GM12872 (cell line): ENCODE measurements around the gene GFPT1.

Source experiments
- CTCF ChIP-seq: IDR thresholded peaks from 3 replicates; pipeline ENCODE4 v1.5.1; 2011; ENCODE audit warnings: low read depth, mild to moderate bottlenecking, low read length, moderate library complexity; ENCODE audit not compliant: insufficient read depth

The GFPT1 gene

GRCh38 chr2:69340101-69340775 is 46.8 kb downstream of the GFPT1 start:
- TF ChIP-seq CTCF = no peak

DNA sequence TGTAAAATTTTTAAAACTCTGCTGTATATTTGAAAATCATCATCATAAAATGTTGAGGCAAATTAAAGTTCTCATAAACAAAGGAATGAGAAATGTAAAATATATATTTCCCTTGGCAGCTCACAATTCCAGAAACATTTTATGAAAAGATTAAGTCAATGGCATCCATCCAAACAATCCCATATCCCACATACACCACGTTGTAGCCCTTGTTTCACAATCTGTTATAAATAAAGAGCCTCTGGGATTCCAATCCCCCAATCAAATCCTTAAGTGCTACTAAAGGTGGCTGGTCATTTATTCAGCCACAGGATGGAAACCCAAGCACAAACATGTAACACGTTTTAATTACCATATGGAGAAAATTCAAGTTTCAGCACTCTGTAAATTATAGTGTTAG is 51.7 kb downstream of the GFPT1 start:
- TF ChIP-seq CTCF = no peak

DNA sequence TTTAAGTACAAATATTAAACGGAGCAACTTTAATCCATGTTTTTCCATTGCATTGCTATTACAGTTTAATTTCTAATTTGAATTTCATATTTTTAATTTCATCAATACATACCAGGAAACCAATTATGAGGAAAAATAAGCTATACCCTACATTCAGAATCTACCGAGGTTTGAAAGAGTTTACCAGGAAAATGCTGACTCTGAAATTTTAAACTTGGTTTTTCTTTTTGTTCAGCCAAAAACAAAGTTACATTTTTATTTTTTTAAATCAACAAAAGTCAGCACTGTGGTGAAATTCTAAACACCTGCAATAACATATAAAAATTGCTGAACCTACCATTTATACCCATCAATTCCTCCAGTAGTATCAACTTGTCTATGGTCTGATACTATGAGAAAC is 53.7 kb downstream of the GFPT1 start:
- TF ChIP-seq CTCF = no peak

GRCh38 chr2:69330781-69331180 is 56.2 kb downstream of the GFPT1 start:
- no peak for TF ChIP-seq CTCF

- no peak for TF ChIP-seq CTCF
These were observed 64.4 kb downstream of the GFPT1 start for GRCh38 chr2:69322631-69323030.

GRCh38 chr2:69316550-69316949 is 70.5 kb downstream of the GFPT1 start:
- no peak for TF ChIP-seq CTCF

DNA sequence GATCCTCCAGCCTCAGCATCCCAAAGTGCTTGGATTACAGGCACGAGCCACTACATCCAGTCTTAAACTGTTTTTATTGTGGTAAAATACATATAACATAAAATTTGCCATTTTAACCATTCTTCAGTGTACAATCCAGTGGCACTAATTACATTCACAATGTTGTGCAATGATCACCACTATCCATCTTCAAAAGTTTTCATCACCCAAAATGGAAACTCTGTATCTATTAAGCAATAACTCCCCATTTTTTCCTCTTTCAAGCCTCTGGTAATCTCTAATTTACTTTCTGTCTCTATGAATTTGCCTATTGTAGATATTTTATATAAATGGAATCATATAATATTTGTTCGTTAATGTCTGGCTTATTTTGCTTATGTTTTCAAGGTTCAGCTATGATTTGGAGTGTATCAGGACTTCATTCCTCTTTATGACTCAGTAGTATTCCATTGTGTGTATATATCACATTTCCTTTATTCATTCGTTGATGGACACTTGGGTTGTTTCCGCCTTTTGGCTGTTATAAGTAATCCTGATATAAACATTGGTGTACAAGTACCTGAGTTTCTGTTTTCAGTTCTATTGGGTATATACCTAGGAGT is 71.8 kb downstream of the GFPT1 start:
- no peak for TF ChIP-seq CTCF
